Spleen (tissue), 11 donors: ENCODE data around the gene MELTF. TPM values are rescaled to one million over a fixed set of nuclear protein-coding genes. Genes with fewer than 3 reads are reported as not detected.
"Not testable (repeated sequence)": the region's sequence is repeated elsewhere in the genome, so short reads cannot be mapped to it uniquely, and the experiment has no call there.

Source experiments
- DNase-seq: peaks from one replicate; pipeline ENCODE4 v3.0.0-alpha.2; 2020
- H3K27ac ChIP-seq, 8 donors: fragments of 200-600 bp; sonication (generic) in 7 of 8; 1 replicate in 4 of 8; 2 replicates in 4 of 8; pipeline versions ENCODE4 v1.5.0 to v1.8.0; 2016 to 2021; ENCODE audit warnings: inconsistent platforms in 4 of 8, mild to moderate bottlenecking in 4 of 8, moderate library complexity in 1 of 8
- H3K27me3 ChIP-seq, 7 donors: fragments of 200-600 bp; sonication (generic) in 6 of 7; replicated peaks in 1 of 7; 1 replicate in 4 of 7; 2 replicates in 3 of 7; pipeline versions ENCODE4 v1.5.0 to v1.8.0; 2016 to 2021; ENCODE audit warnings: inconsistent platforms in 3 of 7, mild to moderate bottlenecking in 1 of 7
- H3K36me3 ChIP-seq, 6 donors: fragments of 200-600 bp; sonication (generic) in 5 of 6; 1 replicate in 4 of 6; 2 replicates in 2 of 6; pipeline versions ENCODE4 v1.5.0 to v1.8.0; 2016 to 2021; ENCODE audit warnings: inconsistent platforms in 2 of 6
- H3K4me1 ChIP-seq, 6 donors: fragments of 200-600 bp; sonication (generic) in 5 of 6; 1 replicate in 3 of 6; 2 replicates in 3 of 6; pipeline versions ENCODE4 v1.5.0 to v1.8.0; 2016 to 2021; ENCODE audit warnings: inconsistent platforms in 3 of 6
- H3K4me3 ChIP-seq, 8 donors: fragments of 200-600 bp; sonication (generic) in 7 of 8; 1 replicate in 4 of 8; 2 replicates in 4 of 8; pipeline versions ENCODE4 v1.5.0 to v1.8.0; 2016 to 2021; ENCODE audit warnings: inconsistent platforms in 4 of 8, mild to moderate bottlenecking in 4 of 8, moderate library complexity in 2 of 8
- H3K9me3 ChIP-seq, 8 donors: fragments of 200-600 bp; sonication (generic) in 7 of 8; 1 replicate in 4 of 8; 2 replicates in 4 of 8; pipeline versions ENCODE4 v1.5.0 to v1.8.0; 2016 to 2021; ENCODE audit warnings: inconsistent platforms in 4 of 8
- CTCF ChIP-seq, 11 experiments: fragments of 200-600 bp in 7 of 11; fragments of 450-650 bp in 4 of 11; sonication (generic) in 4 of 11; IDR thresholded peaks in 8 of 11; conservative IDR thresholded peaks in 3 of 11; 1 replicate in 7 of 11; 2 replicates in 4 of 11; pipeline versions ENCODE4 v1.4.0 to v1.8.0; 2016 to 2021; ENCODE audit warnings: antibody characterized with exemption in 11 of 11, inconsistent platforms in 4 of 11, mild to moderate bottlenecking in 1 of 11
- POLR2A ChIP-seq, 3 donors: fragments of 450-650 bp; IDR thresholded peaks; one replicate each; pipeline ENCODE4 v1.5.1; 2017; ENCODE audit warnings: antibody characterized with exemption in 3 of 3, mild to moderate bottlenecking in 1 of 3
- POLR2AphosphoS5 ChIP-seq, 3 donors: sonication (generic); formaldehyde crosslinking; IDR thresholded peaks; one replicate each; pipeline ENCODE4 v1.5.1; 2017; ENCODE audit warnings: antibody characterized with exemption in 3 of 3
- WGBS, 5 donors: extraction: QIAGEN DNeasy Blood & Tissue Kit in 3 of 5; methylation state at CpG; one replicate each; pipeline versions ENCODE4 v1.1.5 to v1.1.7; 2013 to 2018; 5-methylcytosine and 5-hydroxymethylcytosine counted together
- intact Hi-C: fragments of 100-400 bp; cut with DNase I; formaldehyde crosslinking; loops from one replicate; pipeline ENCODE4 v1.15.0; 2023; ENCODE audit warnings: low total_unique reads
- polyA plus RNA-seq, 3 donors: library from polyadenylated mRNA; stranded (reverse); fragments of 200-250 nt; gene quantifications; one replicate each; pipeline ENCODE4 v1.2.1, GENCODE V29; 2013
- total RNA-seq, 7 donors: library from RNA; depleted of rRNA in 3 of 7; stranded (reverse); fragments of >200 nt in 3 of 7; fragmentation: NEBNext Ultra II Directional in 4 of 7; extraction: Animal tissue kit (Norgen Biotek cat#: 25700) in 4 of 7; gene quantifications; one replicate each; pipeline versions ENCODE4 v1.1.0 to v1.2.1, GENCODE V29; 2016 to 2021
- donor health status: healthy with polysubstance abuse.
- donor health status: DM: no; HTN: no; CAD: no; lungs with moderate emphysema.
- donor health status: DM: no; HTN: no; CAD: no.
- donor health status: Bipolar disorder and iron deficiency.
- donor health status: healthy.
- donor health status: DM: no; HTN: no; CAD: no.
- donor health status: DM: yes; HTN: yes; CAD: no.

MELTF gene
- total and polyA plus RNA-seq, 10 donors = 0.41 to 3.9 (median 1.4) TPM

- Histone ChIP-seq H3K9me3 (no peaks in the 10 kb centered on the region), H3K27me3 (no peaks in the 10 kb centered on the region), H3K4me3 (no peak overlapping the region), H3K36me3 (peaks cover 0 to 58% (median 22%) of the 10 kb centered on the region in 6 donors), H3K27ac (no peak overlapping the region), H3K4me1 (no peaks in the 10 kb centered on the region)
- TF ChIP-seq POLR2A (IDR thresholded peaks at IDR 0.05) (no peak), CTCF (IDR thresholded peaks at IDR 0.05 in 8 of 11, conservative IDR thresholded peaks at IDR 0.05 in 3 of 11) (no peak), POLR2AphosphoS5 (IDR thresholded peaks at IDR 0.05) (no peak)
- 91 to 96% (median 92%) methylated on average over 6 of the region's 6 CpGs for WGBS, 5 donors
- intact Hi-C loops = no loop called here
- no peak for DNase-seq
These were observed 12.4 kb upstream of the MELTF start for GRCh38 chr3:197041875-197042488.

GRCh38 chr3:197040658-197041057 lies 11.0 kb upstream of the MELTF start:
- Histone ChIP-seq H3K36me3 (peaks cover 0 to 45% (median 11%) of the 10 kb centered on the region in 6 donors), H3K4me3 (no peak overlapping the region), H3K4me1 (peaks cover 0 to 3% (median 0%) of the 10 kb centered on the region in 6 donors), H3K27me3 (peaks cover 0 to 12% (median 0%) of the 10 kb centered on the region in 7 donors), H3K9me3 (no peaks in the 10 kb centered on the region), H3K27ac (no peak overlapping the region)
- DNase-seq = no peak
- TF ChIP-seq CTCF (IDR thresholded peaks at IDR 0.05 in 8 of 11, conservative IDR thresholded peaks at IDR 0.05 in 3 of 11) (no peak), POLR2A (IDR thresholded peaks at IDR 0.05) (no peak), POLR2AphosphoS5 (IDR thresholded peaks at IDR 0.05) (no peak)
- intact Hi-C loops = no loop called here
- WGBS, 5 donors = 64 to 94% (median 85%) methylated on average over 4 of the region's 4 CpGs

GRCh38 chr3:197038679-197039462 lies 9.3 kb upstream of the MELTF start:
- intact Hi-C loops = no loop called here
- peaks cover 0 to 3% (median 0%) of the 10 kb centered on the region in 6 donors for H3K4me1 ChIP-seq
- H3K4me3 ChIP-seq = no peak overlapping the region
- no peak for DNase-seq
- H3K27me3 ChIP-seq = peaks cover 0 to 24% (median 0%) of the 10 kb centered on the region in 7 donors
- H3K27ac ChIP-seq = no peak overlapping the region
- peaks cover 0 to 27% (median 2%) of the 10 kb centered on the region in 6 donors for H3K36me3 ChIP-seq
- H3K9me3 ChIP-seq = no peaks in the 10 kb centered on the region
- WGBS, 5 donors = 82 to 96% (median 89%) methylated on average over 14 of the region's 14 CpGs
- no peak for TF ChIP-seq CTCF (IDR thresholded peaks at IDR 0.05 in 8 of 11, conservative IDR thresholded peaks at IDR 0.05 in 3 of 11)
- no peak for TF ChIP-seq POLR2A (IDR thresholded peaks at IDR 0.05)
- TF ChIP-seq POLR2AphosphoS5 (IDR thresholded peaks at IDR 0.05) = no peak

- Histone ChIP-seq H3K36me3 (peaks cover 0 to 4% (median 0%) of the 10 kb centered on the region in 6 donors), H3K4me3 (no peak overlapping the region), H3K9me3 (no peaks in the 10 kb centered on the region), H3K27me3 (peaks cover 0 to 47% (median 6%) of the 10 kb centered on the region in 7 donors), H3K4me1 (peaks cover 0 to 13% (median 2%) of the 10 kb centered on the region in 6 donors), H3K27ac (no peak overlapping the region)
- DNase-seq = no peak
- WGBS, 5 donors = 69 to 85% (median 79%) methylated on average over 3 of the region's 3 CpGs
- TF ChIP-seq CTCF (IDR thresholded peaks at IDR 0.05 in 8 of 11, conservative IDR thresholded peaks at IDR 0.05 in 3 of 11) (no peak), POLR2AphosphoS5 (IDR thresholded peaks at IDR 0.05) (no peak), POLR2A (IDR thresholded peaks at IDR 0.05) (no peak)
- intact Hi-C loops = no loop called here
These were observed 6.0 kb upstream of the MELTF start for GRCh38 chr3:197035577-197035976.

- H3K27ac ChIP-seq, H3K36me3 ChIP-seq, intact Hi-C loops, H3K9me3 ChIP-seq, DNase-seq, H3K4me3 ChIP-seq: not testable (repeated sequence)
- H3K4me1 ChIP-seq = peaks cover 0 to 20% (median 4%) of the 10 kb centered on the region in 6 donors
- peaks cover 0 to 55% (median 9%) of the 10 kb centered on the region in 7 donors for H3K27me3 ChIP-seq
- WGBS, 5 donors = 77 to 86% (median 80%) methylated on average over 4 to 5 of the region's 5 CpGs
These were observed 5.2 kb upstream of the MELTF start for GRCh38 chr3:197034778-197035177.

- WGBS, 5 donors = 77 to 90% (median 84%) methylated on average over 3 of the region's 3 CpGs
- H3K4me3 ChIP-seq, H3K36me3 ChIP-seq, H3K9me3 ChIP-seq, H3K27ac ChIP-seq, DNase-seq, intact Hi-C loops: not testable (repeated sequence)
- peaks cover 0 to 65% (median 19%) of the 10 kb centered on the region in 7 donors for H3K27me3 ChIP-seq
- peaks cover 6 to 30% (median 14%) of the 10 kb centered on the region in 6 donors for H3K4me1 ChIP-seq
These were observed 4.1 kb upstream of the MELTF start for GRCh38 chr3:197033764-197034163.
